ENCODE results near the gene CACNA1H. TPM values are rescaled to one million over a fixed set of nuclear protein-coding genes. Genes with fewer than 3 reads are reported as not detected.

The CACNA1H gene
- total RNA-seq, 4 donors from 2014 or later = 17.0 to 63.6 (median 39.5) TPM

DNA sequence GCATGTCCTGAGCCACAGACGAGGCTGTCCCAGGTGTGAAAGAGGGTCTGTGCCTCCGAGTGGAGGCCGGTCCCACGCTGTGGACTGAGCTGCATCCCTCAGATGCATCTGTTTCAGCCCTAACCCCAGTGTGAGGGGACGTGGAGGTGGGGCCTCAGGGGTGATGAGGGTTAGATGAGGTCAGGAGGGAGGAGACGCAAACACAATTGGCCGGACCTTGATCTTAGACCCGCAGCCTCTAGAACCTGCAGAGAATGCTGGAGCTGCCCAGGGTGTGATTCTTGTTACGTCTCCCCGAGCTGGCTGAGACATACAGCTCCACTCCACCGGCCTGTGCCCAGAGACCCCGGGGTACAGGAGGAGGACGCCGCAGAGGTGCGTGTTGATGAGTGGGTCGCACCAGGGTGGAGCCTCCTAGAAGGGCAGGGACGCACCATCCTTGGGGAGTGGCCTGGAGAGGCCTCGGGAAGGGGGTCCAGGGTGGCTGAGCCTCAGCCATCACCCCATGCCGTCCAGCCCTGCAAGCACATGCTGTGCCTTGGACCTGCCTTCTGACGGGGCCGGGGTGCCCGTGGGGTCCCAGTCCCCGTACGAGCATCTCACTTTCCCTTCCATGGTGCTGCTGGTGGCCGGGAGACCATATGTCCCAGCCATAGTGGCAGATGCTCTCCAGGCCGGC lies 40.3 kb upstream of the CACNA1H start:
- intact Hi-C loops (cut with DNase I; ENCODE audit: low total_unique reads) = no loop called here
- Histone ChIP-seq H3K4me3 (no peak overlapping the region), H3K27me3 (peaks cover 46% of the 10 kb centered on the region), H3K36me3 (no peaks in the 10 kb centered on the region), H3K4me1 (peaks cover 0 to 4% (median 2%) of the 10 kb centered on the region in 4 donors), H3K9me3 (no peaks in the 10 kb centered on the region), H3K27ac (no peak overlapping the region)
- 59% methylated on average over 25 of the region's 26 CpGs; no CpG with 5 or more reads in 1 of the 2 donors for WGBS, 2 donors (ENCODE audit: low coverage in 1 of 2)
- TF ChIP-seq EP300 (IDR thresholded peaks at IDR 0.05; ENCODE audit: low read depth) (no peak), POLR2AphosphoS5 (IDR thresholded peaks at IDR 0.05) (no peak), POLR2A (IDR thresholded peaks at IDR 0.05) (no peak)
- TF ChIP-seq, protein P1, sequence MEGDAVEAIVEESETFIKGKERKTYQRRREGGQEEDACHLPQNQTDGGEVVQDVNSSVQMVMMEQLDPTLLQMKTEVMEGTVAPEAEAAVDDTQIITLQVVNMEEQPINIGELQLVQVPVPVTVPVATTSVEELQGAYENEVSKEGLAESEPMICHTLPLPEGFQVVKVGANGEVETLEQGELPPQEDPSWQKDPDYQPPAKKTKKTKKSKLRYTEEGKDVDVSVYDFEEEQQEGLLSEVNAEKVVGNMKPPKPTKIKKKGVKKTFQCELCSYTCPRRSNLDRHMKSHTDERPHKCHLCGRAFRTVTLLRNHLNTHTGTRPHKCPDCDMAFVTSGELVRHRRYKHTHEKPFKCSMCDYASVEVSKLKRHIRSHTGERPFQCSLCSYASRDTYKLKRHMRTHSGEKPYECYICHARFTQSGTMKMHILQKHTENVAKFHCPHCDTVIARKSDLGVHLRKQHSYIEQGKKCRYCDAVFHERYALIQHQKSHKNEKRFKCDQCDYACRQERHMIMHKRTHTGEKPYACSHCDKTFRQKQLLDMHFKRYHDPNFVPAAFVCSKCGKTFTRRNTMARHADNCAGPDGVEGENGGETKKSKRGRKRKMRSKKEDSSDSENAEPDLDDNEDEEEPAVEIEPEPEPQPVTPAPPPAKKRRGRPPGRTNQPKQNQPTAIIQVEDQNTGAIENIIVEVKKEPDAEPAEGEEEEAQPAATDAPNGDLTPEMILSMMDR (IDR thresholded peaks at IDR 0.05) = no peak
- DNase-seq = no peak
- in situ Hi-C loops (cut with MboI; ENCODE audit: low pct_ligation_motif_present in 1 of 4, low pct_unique_long_range_greater_than_20kb in 1 of 4, low sequenced_read_pairs in 3 of 4) = no loop called here

DNA sequence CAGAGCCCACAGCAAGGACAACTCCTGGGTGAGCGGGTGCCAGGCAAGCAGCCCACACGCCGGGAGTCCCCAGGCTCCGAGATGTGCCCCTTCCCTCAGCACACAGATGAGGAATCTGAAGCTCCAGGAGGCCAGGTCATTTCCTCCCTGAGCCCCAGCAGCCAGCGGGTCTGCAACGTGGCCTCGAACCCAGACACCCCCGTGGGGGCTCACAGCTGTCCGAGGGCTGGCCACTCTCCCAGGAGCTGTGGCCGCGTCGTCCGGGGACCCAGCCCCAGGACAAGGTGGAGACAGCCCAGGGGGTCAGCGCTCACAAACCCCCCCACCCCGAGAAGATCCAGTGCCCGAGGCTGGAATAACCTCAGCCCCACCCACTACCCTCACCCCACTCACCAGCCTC lies 39.4 kb upstream of the CACNA1H start:
- H3K9me3 ChIP-seq = no peaks in the 10 kb centered on the region
- no peak for DNase-seq
- no peaks in the 10 kb centered on the region for H3K36me3 ChIP-seq
- H3K27me3 ChIP-seq = peaks cover 44% of the 10 kb centered on the region
- WGBS, 2 donors (ENCODE audit: low coverage in 1 of 2) = 67% methylated on average over 15 of the region's 16 CpGs; no CpG with 5 or more reads in 1 of the 2 donors
- TF ChIP-seq, protein P1 (IDR thresholded peaks at IDR 0.05) = no peak
- TF ChIP-seq EP300 (IDR thresholded peaks at IDR 0.05; ENCODE audit: low read depth) = no peak
- peaks cover 0 to 4% (median 2%) of the 10 kb centered on the region in 4 donors for H3K4me1 ChIP-seq
- intact Hi-C loops (cut with DNase I; ENCODE audit: low total_unique reads) = no loop called here
- no peak overlapping the region for H3K27ac ChIP-seq
- no peak overlapping the region for H3K4me3 ChIP-seq
- in situ Hi-C loops (cut with MboI; ENCODE audit: low pct_ligation_motif_present in 1 of 4, low pct_unique_long_range_greater_than_20kb in 1 of 4, low sequenced_read_pairs in 3 of 4) = no loop called here

DNA sequence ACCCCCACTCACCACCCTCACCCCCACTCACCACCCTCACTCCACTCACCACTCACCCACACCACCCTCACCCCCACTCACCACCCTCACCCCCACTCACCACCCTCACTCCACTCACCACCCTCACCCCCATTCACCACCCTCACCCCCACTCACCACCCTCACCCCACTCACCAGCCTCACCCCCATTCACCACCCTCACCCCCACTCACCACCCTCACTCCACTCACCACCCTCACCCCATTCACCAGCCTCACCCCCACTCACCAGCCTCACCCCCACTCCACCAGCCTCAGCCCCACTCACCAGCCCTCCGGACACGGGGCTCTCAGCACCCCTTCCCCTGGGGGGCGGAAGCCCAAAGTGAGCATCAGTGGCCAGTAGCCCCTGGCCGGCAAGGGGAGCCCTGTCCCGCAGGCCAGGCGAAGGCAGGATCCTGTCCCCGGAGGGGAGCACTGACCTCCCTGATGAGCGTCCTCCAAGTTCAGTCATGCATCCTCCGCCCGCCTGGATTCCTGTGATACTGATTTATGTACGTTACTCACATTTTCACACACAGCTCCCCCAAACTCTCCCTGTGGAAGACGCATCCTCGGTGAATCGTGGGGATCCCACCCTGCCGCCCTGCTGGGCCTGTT lies 38.9 kb upstream of the CACNA1H start:
- Histone ChIP-seq H3K27me3 (peaks cover 39% of the 10 kb centered on the region), H3K9me3 (no peaks in the 10 kb centered on the region), H3K4me3 (no peak overlapping the region), H3K36me3 (no peaks in the 10 kb centered on the region), H3K4me1 (peaks cover 0 to 3% (median under 1%) of the 10 kb centered on the region in 4 donors), H3K27ac (no peak overlapping the region)
- in situ Hi-C loops (cut with MboI; ENCODE audit: low pct_ligation_motif_present in 1 of 4, low pct_unique_long_range_greater_than_20kb in 1 of 4, low sequenced_read_pairs in 3 of 4) = no loop called here
- intact Hi-C loops (cut with DNase I; ENCODE audit: low total_unique reads) = no loop called here
- WGBS, 2 donors (ENCODE audit: low coverage in 1 of 2) = 83% methylated on average over 15 of the region's 15 CpGs; no CpG with 5 or more reads in 1 of the 2 donors
- DNase-seq = no peak
- no peak for TF ChIP-seq POLR2AphosphoS5 (IDR thresholded peaks at IDR 0.05)
- TF ChIP-seq EP300 (IDR thresholded peaks at IDR 0.05; ENCODE audit: low read depth) = no peak
- no peak for TF ChIP-seq POLR2A (IDR thresholded peaks at IDR 0.05)
- TF ChIP-seq, protein P1 (IDR thresholded peaks at IDR 0.05) = no peak

DNA sequence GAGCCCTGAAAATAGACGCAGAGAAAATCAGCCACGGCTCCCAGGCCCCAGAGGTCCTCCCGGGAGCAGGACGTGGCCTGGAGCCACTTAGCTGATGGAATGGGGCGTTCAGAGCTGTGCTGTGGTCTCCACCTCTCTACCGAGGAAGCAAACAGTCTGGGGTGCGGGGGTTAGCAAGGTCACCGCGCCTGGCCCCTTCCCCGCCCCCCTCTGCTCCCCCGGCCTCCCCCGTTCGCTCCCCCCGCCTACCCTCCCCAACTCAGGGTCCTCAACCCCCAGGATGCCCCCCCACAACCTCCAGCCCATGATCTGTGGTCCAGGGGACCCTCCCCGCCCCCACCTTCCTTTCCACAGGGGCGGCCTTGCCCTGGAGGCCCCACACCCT lies 36.2 kb upstream of the CACNA1H start:
- TF ChIP-seq, protein P1 (IDR thresholded peaks at IDR 0.05) = no peak
- TF ChIP-seq EP300 (IDR thresholded peaks at IDR 0.05; ENCODE audit: low read depth) = no peak
- TF ChIP-seq POLR2AphosphoS5 (IDR thresholded peaks at IDR 0.05) = no peak
- no peak for TF ChIP-seq POLR2A (IDR thresholded peaks at IDR 0.05)
- Histone ChIP-seq H3K4me3 (no peak overlapping the region), H3K4me1 (no peaks in the 10 kb centered on the region), H3K36me3 (no peaks in the 10 kb centered on the region), H3K27ac (no peak overlapping the region), H3K27me3 (peaks cover 27% of the 10 kb centered on the region), H3K9me3 (no peaks in the 10 kb centered on the region)
- in situ Hi-C loops (cut with MboI; ENCODE audit: low pct_ligation_motif_present in 1 of 4, low pct_unique_long_range_greater_than_20kb in 1 of 4, low sequenced_read_pairs in 3 of 4) (no loop called here), intact Hi-C loops (cut with DNase I; ENCODE audit: low total_unique reads) (no loop called here)
- no peak for DNase-seq
- whole genome bisulfite sequencing, 2 donors (ENCODE audit: low coverage in 1 of 2) = 52% methylated on average over 14 of the region's 16 CpGs; no CpG with 5 or more reads in 1 of the 2 donors
